GM20431 (cell line): ENCODE measurements around the gene OR1L4.

Source experiments
- in situ Hi-C: fragments of 300-500 bp; cut with MseI, MboI; formaldehyde crosslinking; loops from one replicate; pipeline ENCODE4 v1.15.0; 2020; ENCODE audit warnings: low sequenced_read_pairs; ENCODE audit not compliant: unreplicated experiment

OR1L4 gene

GRCh38 chr9:122723690-122724089 lies at the start of gene OR1L4:
Gene OR1L4, plus strand, starts transcription at chr9:122723990. Its CDS starts 0 bp downstream, at chr9:122723990.
- in situ Hi-C loops, result no loop called here

- in situ Hi-C loops, result loop anchor here (10.0 kb wide), 1 partner anchor 60 kb away; no protein-coding TSS in a partner anchor
These were observed 38.9 kb upstream of the OR1L4 start for GRCh38 chr9:122684851-122685250.

- in situ Hi-C loops, result no loop called here
These were observed 28.1 kb upstream of the OR1L4 start for GRCh38 chr9:122695696-122696095.

GRCh38 chr9:122718038-122718437 lies 5.8 kb upstream of the OR1L4 start:
- in situ Hi-C loops, result no loop called here

GRCh38 chr9:122719218-122719617 lies 4.6 kb upstream of the OR1L4 start:
- in situ Hi-C loops, result no loop called here

GRCh38 chr9:122742003-122742402 lies 18.2 kb downstream of the OR1L4 start, which contains the start of gene OR1L6:
Gene OR1L6, plus strand, starts transcription at chr9:122742303. Its CDS starts 7,545 bp downstream, at chr9:122749848.
- in situ Hi-C loops, result no loop called here

- in situ Hi-C loops, result no loop called here
These were observed 31.0 kb downstream of the OR1L4 start for GRCh38 chr9:122754825-122755224.

GRCh38 chr9:122767817-122768216 lies 44.0 kb downstream of the OR1L4 start:
- in situ Hi-C loops, result no loop called here
